Measurements from ENCODE around the gene MGRN1. TPM values are rescaled to one million over a fixed set of nuclear protein-coding genes. Genes with fewer than 3 reads are reported as not detected.

Gene MGRN1
- total RNA-seq, 1 experiment from 2014 or later = 46.2 TPM

DNA sequence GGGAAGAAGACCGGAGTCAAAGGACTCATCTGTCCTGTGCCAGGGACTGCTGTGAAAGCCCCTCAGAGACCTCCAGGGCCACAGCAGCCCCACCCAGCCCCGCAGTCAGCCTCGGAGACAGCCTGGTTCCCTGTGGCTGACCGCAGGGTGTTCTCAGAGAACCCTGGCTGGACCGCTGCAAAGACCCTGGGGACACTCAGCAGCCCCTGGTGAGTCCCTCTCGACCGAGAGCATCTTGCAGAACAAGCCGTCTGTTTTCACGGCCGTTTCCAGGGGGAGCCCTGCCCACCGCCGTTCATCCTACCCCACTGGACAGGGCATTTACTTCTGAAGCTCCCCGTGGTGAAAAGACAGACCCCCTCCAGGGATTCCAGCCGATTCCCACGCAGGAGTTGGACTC lies 20.2 kb upstream of the MGRN1 start:
- DNase-seq (ENCODE audit: low read depth) = no peak

DNA sequence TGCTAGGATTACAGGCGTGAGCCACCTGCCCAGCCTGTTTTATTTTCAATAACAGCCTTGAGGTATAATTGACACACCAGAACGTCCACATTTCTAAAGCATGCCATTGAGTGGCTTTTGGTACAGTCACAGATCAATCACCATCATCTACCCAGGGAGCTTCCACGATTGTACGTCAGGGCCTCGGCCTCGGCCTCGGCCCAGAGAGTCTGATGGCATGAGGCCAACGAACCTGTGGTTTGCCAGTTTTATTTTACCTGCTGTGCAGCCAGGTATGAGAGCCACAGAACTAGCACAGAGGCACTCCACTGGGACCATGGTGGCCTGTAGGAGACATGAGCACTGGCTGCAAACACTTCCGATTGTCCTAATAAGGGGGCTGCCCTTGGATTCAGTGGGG lies 18.3 kb upstream of the MGRN1 start:
- DNase-seq (ENCODE audit: low read depth) = no peak

DNA sequence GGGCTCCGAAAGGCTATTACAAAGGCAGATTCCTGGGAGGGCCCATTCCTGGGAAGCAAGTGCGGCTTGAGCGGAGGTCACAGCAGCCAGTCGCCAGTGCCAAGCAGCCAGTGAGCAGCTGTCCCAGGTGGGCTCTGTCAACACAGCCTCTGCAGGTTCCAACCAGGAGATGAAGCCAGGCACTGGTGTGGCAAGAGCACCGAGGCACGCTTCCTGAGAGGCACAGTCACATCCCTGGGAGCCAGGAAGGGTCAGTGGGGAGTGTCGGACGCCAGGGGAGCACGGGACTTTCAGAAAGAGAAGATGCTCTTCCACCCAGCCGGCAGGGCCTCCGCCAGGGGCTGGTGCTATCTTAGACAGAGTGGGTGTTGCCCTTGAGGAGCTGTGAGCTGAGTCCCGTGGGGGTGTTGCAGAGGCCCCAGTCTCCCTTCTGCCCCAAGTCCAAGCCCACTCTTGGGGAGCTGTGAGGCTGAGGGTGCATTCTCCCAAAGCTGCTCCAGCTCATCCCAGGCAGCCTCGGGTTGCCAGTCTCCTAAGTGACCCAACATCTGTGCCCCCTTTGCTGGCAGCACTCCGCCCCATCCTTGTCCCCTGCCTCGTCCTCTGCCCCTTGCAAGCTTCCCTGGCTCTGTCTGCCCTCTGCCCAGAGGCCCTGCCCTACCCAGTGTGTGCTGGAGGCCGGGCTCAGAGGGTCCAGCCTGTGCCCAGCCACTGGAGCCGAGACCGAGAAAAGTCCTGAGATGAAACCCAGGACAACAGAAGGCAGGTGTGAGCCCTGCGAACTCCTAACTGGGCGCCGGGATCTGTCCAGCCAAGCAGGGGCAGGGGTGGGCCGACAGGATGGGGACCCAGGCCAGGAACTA lies 16.6 kb upstream of the MGRN1 start:
- DNase-seq (ENCODE audit: low read depth) = no peak

DNA sequence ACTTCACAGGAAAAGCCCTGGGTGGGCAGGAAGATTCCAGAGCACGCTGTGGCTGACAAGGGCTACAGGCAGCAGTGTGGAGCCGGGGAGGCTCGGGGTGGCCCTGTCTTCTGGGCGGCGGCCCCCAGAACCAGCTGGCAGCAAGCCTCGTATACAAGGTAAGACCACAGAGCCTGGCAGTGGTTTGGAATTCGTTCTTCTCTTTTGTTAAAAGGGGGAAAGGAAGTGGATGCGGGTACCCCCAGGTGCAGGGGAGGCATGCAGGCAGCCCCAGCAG lies 16.0 kb upstream of the MGRN1 start:
- no peak for DNase-seq (ENCODE audit: low read depth)

DNA sequence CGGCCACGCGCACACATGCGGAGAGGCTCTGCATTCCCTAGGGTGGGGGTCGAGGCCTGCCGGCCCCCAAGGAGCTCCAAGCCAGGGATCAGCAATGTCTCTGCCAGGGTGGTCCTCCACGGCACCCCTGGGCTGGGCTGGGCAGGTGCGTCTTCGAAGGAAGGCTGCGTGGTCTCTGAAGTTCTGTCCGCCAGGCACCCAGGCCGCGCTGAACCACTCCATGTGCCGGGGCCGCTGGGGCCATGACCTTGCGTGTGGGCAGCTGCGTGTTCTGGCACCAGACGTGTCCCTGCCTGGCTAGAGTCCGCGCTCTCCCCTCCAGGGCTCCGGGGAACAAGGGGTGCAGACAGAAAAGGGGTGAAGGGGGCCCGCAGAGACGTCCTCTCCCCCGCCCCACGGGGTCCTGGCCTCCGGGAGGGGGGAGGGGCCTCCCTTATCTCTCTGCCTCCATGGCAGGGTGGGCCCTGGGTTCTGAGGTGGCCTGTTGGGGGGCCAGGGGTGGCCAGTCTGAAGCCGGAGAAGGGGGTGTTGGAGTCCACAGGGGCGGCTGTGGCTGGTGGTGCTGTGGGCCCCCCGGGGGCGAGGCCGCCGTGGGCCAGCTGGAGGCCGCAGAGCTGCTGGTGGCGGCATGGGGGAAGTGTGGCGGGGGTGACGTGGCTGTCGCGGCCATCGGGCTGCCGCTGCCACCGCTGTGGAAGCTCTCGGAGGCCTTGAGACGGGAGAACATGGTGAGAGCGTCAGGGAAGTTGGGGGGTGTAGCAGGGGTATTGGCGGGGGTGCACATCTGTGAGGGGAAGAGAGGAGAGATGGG lies 15.2 kb upstream of the MGRN1 start:
- no peak for DNase-seq (ENCODE audit: low read depth)

DNA sequence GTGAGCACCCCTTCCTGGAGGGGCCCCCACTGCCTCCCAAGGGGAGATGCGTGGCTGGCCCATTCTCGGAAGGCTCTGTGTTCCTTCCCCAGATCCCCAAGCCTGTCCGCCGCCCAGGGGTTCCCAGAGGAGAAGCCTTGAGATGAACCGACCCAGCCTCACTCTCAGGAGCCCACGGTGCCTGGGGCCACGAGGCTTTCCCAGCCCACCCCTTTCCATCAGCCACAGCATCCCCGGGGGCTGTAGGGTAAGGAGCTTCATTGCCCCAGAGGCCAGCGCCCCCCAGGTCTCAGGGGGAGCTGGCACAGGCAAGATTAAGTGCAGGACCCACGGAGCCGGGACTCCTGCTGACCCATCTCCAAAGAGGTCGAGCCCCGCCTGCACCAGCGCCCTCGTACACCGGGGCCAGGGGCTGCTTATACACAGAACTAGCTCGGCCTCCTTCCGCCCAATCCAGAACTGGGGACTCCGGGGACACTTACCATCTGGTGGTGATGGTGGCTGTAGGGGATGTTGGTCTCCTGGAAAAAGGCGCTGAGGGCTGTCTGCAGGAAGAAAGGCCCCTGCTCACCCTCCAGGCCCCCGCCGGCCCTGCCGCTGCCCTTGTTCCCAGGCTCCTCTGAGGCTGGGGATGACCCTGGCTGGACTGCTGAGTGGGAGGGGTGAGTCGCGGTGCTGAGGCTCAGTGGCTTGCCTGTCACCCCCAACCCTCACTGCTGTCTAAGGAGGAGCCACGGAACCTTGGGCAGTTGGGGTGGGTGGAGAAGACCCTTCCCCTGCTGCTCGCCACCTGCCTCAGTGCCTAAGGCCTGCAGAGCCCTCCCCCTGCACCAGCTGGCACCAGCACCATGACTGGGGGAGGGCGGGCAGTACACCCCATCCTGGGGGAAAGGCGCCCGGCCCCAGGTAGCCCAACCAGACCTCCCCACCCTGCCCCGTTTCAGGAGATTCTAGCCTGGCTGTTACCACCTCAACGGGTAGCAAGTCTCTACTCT lies 14.3 kb upstream of the MGRN1 start:
- no peak for DNase-seq (ENCODE audit: low read depth)

DNA sequence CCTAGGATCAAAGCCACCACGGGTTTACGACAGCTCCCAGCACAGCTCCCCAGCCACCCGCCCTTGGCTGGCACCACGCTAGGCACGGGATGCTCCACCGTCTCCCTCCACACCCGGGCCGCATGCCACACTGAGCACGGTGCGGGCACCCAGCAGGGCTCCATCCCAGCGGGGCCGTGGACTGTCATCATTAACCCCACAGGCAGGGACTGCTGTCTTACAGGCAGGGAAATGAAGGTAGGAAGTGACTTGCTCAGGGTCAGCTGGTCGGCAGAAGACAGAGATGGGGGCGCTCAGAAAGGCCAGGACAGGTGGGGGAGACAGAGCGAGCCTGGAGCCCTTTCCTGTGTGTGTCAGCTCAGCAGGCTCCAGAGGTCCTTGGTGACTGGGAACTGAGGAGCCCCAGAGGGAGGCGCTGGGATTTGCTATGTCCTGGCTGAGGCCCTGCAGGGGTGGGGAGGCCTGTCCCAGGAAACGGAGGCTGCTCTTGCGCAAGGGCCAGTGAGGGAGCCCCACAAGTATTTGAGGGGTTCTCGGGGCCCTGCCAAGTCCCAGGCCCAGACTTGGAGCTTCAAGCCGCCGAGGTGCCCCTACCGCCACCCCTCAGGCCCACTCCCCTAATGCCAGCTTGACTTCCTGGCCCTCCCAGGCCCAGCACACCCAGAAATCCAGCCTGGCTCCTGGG lies 13.1 kb upstream of the MGRN1 start:
- no peak for DNase-seq (ENCODE audit: low read depth)

DNA sequence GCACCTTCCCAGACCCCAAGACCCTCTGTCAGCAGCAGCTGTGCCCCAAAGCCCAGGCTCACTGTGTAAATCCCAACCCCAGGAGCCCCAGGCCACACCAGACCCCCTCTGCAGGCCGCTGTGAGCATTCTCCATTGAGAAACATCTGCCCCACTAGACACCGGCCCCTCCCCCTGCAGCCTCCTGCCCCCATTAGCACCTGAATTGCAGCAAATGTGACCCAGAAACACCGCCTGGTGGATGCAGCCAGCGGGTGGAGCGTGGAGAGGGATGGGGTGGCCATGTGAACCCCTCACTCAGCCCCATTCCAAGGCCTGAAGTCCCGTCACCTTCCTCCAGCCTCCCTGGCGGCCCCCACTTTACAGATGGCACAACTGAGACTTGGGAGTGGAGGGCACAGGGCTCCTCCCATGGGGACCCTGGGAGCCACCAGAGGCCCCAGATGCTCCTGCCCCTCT lies 12.1 kb upstream of the MGRN1 start:
- no peak for DNase-seq (ENCODE audit: low read depth)

DNA sequence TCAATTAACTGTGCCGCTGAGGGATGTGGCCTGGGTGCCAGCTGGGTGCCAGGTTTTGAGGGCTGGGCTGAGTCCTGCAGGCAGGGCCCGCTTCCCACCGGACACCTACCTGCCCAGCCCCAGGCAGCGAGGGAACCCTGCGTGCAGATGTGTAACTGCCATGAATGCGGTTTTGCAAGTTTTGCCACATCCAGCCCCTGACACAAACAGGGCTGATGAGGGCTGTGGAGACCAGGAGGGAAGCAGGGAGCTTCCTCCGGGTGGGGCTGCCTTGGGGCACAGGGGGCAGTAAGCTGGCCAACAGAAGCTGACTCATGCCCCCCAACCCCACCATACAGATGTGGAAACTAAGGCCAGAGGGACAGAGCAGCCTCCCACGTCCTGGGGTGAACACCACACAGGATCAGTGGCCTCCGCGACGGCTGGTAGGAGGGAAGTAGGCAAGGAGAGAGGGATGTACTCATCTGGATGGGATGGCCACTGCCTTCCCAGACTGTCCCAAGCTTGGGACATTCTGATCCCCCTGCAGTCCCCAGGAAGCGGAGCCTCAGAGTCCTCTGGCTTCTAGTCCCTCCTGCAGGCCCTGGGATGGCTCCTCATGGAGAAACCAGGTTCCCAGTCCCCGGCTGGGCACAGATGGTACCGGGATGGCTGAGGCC lies 11.5 kb upstream of the MGRN1 start:
- no peak for DNase-seq (ENCODE audit: low read depth)

DNA sequence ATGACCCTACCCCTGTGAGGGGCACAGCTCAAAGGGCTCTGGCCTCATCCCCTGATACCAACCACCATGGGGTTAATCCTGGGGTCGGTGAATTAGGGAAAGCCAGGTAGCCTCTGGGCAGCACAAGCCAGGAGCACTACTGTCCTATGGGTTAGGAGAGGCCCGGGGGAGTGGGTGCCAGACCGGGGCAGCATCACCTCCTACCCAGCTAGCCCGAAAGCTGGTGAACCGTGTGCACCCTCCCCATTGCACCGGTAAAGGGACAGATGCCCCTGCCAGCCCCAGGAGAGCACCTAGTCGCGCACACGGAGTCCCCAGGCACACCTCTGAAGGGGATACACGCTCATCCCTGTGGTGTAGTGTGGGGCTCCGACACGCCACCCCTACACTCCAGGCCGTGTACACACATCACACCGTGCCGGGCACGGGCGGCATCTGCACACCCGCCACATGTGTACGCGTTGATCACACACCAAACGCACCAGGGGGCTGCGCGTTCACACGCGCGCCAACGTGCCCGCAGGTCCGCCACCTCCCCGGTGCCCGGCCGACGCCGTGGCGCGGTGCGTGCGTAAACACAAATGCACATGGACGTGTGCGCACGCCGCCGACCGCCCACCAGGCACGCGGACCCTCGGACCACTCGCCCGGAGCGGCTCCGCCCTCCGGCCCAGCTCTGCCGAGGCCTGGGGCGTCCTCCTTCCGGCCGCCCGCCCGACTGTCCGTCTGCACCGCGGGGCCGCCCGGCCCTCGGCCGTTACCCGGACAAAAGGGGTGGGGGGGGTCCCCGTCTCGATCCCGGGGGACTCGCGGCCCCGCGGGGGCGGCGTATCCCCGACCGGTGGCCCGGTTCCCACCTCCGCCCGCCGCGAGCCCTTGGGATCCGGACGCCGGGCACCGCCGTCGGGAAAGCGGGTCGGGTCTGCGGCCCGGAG lies 10.7 kb upstream of the MGRN1 start:
- peak; percentile 31 for DNase-seq (ENCODE audit: low read depth)

DNA sequence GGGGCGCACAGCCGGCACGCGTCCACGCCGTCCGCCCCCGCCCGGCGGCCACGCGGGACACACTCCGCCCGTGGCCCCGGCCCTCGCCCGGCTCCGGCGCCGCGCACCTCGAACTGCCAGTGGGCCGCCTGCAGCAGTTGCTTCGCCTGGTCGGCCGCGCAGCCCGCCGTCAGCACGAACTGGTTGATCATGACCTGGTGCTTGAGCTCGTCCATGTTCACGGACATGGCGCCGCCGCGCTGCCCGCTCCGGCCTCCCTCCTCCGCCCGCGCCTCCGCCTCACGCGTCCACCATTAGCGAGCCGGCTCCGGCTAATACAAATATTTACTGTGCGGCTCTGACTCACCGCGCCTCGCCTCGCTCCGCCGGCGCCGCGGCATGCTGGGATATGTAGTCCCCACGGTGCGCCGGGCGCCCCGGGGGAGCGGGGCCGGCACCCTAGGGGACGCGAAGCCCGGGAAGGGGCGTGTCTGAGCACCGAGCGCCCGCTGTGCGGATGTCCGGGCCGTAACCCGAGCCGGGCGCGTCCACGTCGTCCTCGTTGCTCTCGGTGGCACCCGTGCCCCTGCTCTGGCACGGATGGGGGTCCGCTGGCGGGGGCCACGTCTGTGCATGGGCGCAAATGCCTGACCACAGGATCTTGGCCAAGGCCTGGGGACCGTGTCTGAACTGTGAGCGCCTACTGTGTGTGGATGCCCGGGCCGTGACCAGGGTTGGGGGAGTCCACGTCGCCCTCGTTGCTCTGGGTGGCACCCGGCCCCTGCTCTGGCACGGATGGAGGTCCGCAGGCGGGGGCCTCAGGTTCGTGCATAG lies 9.8 kb upstream of the MGRN1 start, which contains the start of gene UBALD1:
Gene UBALD1 (minus strand): TSS at position 318 of the 813 bp plus-strand sequence. CDS start 91 bp downstream, at position 227.
- peak; percentile 90 for DNase-seq (ENCODE audit: low read depth)

DNA sequence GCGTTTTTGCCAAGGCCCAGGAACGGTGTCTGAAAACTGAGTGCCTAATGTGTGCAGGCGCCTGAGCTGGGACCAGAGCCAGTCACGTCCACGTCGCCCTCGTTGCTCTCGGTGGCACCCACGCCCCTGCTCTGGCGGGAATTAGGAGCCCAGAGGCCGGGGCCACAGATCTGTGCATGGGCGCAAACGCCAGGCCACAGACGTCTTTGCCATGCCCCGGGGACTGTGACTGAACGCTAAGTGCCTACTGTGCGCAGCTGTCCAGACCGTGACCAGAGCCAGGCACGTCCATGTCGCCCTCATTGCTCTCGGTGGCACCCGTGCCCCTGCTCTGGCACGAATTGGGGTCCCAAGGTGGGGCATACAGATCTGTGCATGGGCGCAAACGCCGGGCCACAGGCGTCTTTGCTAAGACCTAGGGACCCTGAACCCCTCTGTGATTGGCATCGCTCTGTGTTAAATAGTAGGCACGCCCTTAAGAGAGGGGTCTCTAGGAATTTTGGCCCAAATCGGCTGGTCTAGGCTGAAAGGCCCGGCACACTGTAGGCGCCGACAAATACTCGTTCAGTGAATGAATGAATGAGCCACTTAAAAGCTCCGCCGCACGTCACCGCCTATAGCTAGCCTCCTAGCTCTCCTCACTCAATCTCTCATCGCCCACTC lies 9.1 kb upstream of the MGRN1 start:
- DNase-seq (ENCODE audit: low read depth) = no peak

DNA sequence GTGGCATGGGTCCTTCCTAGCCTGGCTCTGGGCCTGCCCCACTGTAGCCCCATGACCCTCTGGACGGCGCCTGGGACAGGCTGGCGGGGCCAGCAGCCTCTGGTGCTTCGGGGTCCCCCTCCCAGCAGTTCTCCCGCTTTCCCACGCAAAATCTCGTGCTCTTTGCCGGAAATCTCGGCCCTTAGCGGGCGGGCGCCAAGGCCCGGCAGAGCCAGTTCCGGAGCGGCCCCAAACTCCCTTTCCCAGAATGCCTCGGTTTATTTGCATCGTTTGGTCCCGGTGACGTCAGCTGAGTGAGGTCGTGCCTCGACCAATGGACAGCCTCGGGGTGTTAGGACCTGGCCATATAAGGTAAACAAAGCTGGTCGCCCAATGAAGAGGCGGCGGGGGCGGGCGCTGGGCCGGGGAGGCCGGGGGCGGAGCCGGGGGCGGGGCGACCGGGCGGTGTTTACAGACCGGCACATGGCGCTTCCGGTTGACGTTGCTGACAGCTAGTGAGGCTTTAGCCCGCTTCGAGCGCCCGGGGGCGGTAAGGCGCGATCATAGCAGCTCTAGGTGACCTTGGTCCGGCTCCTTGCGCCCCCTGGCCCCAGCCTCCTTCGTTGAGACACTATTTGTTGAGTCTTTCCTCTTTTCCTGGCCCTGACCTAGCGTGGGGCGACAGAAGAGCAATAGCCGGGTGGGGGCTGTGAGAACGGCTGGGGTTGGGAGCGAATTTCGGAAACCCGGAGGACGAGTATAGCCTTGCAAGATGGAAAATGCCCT lies 8.4 kb upstream of the MGRN1 start:
- DNase-seq (ENCODE audit: low read depth) = peak; percentile 100

DNA sequence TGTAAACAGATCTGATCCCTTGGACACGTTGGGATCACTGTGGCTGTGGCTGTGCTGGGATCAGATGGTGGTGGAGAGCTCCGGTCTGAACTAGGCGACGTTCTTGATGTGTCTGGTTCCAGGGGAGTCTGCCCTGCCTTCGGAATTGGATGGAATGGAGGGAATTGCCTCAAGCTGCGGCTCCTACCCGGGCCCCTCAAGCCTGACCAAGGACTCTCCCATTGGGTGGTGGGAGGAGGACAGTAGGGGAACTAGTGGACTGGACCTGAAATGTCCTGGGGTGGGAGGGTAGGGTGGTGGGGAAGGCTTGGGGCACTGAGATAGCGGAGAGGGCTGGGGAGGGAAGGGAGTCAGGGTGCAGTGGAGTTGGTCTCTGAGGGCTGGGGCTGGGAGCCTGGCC lies 6.7 kb upstream of the MGRN1 start:
- DNase-seq (ENCODE audit: low read depth) = no peak

DNA sequence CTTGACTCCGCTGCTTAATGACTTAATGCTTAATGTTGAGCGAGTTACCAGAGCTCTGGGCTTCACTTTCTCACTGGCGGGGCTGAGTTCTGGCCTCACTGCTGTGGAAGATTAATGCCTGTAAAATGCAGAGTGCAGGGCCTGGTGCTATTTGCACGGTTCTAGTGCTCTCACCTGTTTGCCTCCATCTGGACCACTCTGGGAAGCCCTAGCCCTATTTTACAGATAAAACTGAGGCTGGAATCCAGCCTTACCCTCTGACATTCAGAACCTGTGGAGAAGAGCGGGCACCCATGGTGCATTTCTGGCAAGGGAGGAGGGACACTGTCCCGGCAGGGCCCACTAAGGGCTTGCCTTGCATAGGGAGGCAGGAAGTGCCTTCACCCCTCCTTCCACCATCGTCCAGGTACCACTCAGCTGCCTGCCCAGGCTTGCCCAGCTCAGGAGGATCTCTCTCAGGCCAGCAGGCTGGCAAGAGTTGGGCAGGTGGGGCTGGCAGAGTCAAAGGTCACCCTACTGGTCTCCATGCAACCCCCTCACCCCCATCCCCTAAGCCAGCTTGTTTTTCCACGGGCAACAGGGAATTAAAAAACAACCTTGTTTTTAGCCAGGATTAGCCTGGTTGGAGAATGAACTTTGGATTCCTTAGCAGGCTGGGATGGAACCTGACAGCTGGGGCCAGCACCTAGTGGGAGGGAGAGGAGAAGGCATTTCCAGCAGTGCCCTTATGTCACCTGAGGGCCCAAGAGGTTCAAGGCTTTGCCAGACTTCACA lies 5.8 kb upstream of the MGRN1 start:
- no peak for DNase-seq (ENCODE audit: low read depth)

DNA sequence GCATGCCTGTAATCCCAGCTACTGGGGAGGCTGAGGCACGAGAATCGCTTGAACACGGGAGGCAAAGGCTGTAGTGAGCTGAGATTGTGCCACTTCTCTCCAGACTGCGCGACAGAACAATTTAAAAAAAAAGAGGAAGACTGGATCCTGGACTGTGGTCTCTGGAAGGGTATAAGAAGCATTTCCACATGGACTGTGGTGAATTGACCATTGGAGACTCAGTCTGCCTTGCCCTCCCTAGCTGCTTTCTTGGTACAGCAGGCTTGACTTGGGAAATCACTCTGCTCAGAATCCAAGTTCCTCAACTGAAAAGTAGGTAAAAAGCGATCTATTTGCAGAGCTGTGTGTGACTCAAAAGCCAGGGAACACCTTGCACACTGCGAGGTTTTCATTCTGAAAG lies 1.0 kb upstream of the MGRN1 start:
- no peak for DNase-seq (ENCODE audit: low read depth)

Data from M059J (cell line).